NCI-H446 treated with DMSO at 0.1 percent for 48 hours (cell line): ENCODE measurements around the gene PDE4B.
"Not testable (repeated sequence)": the region's sequence is repeated elsewhere in the genome, so short reads cannot be mapped to it uniquely, and the experiment has no call there.

Source experiments
- DNase-seq: peaks from one replicate; lab custom pipeline; 2025; lab: John Stamatoyannopoulos, UW

Gene PDE4B

DNA sequence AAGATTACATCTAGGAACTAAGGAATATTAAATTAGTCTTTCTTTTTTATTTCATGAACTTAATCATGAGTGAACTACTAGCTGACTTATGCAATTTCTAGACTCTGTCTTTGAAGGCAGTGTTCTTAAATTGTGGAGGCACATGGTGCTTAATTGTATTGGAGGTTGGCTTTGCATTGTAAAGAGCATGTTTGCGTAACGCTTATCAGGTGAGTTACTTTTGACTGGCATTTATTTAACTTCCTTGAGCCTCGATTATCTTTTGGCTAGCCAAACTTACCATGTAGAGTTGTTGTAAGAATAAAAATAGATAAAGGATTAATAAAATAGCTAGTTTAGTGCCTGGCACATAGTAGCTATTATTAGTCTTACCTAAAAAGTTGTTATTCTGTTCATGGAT lies 262.4 kb downstream of the PDE4B start:
- DNase-seq: no peak

DNA sequence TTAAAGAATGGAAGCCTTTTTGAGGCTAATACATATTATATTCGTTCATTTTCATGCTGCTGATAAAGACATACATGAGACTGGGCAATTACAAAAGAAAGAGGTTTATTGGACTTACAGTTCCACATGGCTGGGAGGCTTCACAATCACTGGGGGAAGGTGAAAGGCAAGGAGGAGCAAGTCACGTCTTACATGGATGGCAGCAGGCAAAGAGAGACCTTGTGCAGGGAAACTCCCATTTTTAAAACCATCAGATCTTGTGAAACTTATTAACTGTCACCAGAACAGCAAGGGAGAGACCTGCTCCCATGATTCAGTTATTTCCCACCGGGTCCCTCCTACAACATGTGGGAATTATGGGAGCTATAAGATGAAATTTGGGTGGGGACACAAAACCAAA lies 264.8 kb downstream of the PDE4B start:
- DNase-seq: not testable (repeated sequence)

DNA sequence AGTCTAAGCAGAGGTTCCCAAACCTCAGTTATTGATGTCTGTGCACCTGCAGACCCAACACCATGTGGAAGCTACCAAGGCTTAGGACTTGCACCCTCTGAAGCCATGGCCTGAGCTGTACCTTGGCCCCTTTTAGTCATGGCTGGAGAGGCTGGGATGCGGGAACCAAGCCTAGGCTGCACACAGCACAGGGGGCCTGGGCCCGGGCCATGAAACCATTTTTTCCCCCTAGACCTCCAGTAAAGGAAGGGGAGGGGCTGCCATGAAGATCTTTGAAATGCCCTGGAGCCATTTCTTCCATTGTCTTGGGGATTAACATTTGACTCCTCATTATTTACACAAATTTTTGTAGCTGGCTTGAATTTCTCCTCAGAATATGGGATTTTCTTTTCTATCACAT lies 265.9 kb downstream of the PDE4B start:
- DNase-seq: no peak

DNA sequence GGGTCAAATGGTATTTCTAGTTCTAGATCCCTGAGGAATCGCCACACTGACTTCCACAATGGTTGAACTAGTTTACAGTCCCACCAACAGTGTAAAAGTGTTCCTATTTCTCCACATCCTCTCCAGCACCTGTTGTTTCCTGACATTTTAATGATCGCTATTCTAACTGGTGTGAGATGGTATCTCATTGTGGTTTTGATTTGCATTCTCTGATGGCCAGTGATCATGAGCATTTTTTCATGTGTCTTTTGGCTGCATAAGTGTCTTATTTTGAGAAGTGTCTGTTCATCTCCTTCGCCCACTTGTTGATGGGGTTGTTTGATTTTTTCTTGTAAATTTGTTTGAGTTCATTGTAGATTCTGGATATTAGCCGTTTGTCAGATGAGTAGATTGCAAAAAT lies 274.5 kb downstream of the PDE4B start:
- DNase-seq: not testable (repeated sequence)

DNA sequence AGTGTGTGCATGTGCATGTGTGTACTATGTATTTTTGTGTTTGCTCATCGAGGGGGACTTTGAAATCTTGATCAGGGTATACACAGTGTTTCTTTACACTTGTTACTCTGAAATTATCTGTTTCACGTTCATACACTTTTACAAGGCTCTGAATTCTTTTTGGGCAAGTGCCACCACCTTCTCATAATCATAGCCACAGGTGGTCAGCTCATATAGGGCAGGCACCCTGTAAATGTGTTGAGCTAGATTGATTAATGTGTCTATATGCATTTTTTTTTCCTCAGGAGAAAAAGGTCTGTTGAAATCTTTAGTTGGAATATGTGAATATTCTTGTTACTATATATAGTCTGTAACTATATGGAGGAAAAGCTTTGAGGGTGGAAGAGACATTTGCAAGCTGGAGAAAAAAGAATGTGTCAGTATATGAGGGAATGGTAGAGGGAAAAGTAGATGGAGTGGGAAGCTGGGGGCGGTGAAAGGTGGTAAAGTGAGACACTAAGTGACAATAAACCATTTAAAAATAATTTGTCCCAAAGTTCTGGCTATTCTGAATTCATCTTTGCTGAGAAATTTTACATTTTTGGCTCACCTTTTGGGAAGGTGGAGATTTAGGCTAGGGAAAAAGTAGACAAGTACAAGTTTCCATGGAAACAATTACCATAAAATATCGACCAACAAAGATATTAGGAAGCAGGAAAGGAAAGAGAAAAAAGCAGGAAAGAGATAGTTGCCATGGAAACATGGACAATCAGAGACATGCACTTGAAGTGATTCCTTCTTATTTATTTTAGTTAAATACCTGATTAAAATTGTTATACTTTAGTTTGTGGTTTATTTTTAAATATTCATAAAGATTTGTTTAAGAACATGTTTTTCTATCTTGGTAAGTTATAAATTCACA lies 277.5 kb downstream of the PDE4B start:
- DNase-seq: no peak

DNA sequence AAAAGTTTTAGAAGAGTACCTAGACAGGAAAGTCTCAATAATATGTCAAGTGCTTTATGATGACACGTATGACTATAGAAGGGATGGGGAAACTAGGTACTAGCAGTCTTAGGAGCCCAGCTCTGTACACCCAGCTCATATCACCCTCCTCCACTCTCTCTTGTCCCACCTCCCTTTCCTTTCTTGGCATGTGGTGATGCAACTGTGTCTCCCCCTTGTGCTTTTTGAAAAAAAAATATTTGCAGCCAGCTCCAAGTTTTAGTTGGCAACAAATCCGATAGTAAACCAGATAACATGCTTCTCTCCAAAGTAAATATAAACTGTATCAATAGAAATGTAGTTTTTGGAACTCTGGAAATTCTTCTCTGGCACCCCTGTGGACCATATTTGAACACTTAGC lies 280.7 kb downstream of the PDE4B start:
- DNase-seq: no peak

DNA sequence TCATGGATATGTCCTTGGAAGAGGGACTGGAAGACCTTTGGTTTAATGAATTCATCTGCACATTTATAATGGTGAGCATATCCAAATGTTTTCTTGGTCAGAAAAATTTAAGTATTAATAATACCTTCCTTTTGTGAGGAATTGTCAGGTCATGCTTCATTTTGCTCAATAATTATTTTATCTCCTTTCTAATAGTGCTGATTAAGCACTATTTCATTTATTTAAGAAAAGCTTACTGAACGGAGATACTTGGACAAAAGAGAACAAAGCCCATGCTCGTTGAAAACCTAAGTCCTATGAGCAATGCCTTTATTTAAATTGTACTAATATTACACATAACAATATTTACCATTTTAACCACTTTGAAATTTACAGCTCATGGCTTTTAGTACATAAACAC lies 281.5 kb downstream of the PDE4B start:
- no peak for DNase-seq

DNA sequence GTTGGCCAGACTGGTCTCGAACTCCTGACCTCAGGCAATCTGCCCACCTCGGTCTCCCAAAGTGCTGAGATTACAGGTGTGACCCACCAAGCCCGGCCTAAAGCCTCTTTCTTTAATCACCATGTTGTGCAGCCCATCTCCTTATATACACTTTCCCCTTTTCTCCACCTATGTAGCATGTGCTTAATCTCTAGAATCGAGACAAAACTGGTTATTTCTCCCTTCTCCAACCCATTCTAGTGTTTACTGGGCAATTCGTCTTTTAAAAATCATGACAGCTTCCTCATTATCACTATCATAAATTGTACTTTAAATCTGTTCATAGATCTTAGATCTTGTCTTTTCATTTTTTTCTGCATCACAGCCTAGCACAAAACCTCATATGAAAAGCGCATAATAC lies 285.7 kb downstream of the PDE4B start:
- no peak for DNase-seq

DNA sequence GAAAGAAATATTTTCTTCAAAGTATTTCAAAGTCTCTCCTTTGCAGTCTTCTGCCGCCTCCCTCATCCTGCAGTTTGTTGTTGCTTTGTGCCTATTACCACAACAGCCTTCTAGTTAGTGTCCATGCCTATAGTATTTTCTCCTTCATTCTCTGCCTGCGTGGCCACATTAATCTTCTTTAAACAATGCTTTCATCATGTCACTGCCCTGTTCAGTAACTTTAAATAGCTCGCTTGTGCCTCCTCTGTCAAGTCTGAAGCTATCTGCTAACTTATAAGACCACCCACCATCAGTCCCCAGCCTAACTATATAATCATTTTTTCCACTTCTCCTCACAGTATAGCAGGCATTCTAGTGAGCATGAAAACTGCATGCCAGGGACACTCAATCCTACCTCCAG lies 290.3 kb downstream of the PDE4B start:
- DNase-seq: no peak

DNA sequence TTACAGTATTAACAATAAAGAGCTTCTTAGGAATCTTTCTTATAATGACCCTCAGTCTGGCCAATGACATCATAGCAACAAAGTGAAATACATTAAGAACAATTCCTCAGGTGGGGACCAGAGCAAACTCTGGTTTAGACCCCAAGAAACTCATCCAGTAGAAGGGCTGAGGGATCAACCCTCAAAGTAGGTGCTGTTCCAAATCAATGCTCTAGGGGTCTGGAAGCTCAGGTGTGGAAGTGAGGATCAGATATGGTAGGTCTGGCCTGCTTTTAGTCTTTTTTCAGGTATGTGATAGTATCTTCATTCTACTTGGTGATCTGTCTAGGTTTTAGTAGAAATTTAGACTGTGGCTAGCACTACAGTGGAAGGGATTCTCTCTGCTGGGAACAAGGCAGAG lies 291.7 kb downstream of the PDE4B start:
- DNase-seq: no peak

DNA sequence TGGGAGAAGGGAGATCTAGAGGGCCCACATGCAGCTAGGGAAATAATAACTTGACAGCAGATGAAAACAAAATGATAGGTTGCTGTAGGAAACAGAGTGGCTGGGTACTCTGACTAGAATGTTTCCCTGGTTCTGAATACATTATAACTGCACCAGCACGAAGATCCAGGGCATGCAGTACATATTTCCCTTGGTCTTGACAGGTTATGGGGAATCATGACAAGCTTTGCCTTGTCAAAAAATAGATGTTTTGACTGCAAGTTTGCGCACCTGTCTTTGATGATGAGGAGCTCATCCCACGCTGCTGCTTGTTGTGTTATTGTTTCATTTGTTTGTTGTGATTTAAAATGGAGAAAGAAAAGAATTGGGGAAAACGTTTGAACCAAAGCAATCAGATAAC lies 292.9 kb downstream of the PDE4B start:
- DNase-seq: no peak

DNA sequence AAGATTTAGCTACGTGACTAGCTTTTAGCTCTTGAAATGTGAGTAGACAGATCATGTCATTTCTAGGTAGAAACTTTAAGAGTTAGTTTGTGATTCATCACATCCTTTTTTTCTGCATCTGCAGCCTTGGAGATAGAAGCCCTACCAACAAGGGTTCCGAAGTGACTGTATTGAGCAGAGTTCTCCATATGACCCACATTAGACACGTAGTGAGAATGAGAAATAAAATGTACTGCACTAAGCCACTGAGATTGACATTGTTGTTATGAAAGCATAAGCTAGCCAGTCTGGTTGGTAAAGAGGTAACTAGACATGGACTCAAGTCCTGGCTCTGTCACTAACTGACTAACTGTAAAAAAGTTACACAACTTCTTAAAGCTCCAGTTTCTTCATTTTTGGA lies 296.1 kb downstream of the PDE4B start:
- no peak for DNase-seq

DNA sequence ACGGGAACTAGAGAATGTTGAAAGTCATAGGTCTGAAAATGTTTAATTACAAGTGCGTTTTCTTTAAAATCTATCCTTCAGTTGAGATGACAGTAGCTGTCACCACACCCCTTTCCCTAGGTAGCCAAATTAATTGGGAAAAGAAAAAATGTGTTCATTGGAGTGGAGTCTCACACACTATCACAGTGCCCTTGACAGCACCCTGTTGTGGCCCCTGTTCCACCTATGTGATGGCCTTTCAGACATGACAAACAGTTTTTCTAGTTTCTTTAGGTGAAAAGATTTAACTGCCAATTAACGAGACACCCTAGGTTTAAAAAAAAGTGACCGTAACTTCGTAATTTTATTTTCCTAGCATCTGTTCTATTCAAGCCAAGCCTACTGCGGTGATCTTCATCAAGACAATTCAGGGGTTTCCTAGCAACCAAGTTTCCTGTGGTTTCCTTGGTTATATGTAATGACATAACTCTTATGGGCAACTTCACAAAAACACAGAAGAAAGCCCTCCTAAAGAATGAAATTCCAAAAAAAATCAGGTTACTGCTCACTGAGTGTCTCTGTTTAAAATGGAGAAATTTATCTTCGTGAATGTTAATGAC lies 298.3 kb downstream of the PDE4B start:
- no peak for DNase-seq

DNA sequence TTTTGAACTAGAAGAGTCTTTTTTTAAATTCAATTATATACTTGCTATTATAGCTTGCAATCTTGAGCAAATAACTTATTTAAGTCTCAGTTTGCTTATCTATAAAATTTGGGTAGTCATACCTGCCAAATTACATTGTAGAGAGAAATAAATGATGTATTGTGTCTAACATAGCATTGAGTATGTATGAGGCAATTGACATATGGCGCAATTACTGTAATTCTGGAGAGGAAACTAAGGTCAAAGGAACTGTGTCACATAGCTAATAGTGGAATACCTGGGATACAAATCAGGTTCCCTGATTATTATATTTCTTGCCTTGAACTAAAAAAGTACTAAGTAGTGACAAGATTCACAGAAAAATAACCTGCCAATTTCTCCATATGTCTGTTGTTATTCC lies 302.5 kb downstream of the PDE4B start:
- peak; percentile 38 for DNase-seq

DNA sequence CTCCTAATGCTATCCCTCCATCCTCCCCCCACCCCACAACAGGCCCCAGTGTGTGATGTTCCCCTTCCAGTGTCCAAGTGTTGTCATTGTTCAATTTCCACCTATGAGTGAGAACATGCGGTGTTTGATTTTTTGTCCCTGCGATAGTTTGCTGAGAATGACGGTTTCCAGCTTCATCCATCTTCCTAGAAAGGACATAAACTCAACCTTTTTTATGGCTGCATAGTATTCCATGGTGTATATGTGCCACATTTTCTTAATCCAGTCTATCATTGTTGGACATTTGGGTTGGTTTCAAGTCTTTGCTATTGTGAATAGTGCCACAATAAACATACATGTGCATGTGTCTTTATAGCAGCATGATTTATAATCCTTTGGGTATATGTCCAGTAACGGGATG lies 308.3 kb downstream of the PDE4B start:
- not testable (repeated sequence) for DNase-seq

DNA sequence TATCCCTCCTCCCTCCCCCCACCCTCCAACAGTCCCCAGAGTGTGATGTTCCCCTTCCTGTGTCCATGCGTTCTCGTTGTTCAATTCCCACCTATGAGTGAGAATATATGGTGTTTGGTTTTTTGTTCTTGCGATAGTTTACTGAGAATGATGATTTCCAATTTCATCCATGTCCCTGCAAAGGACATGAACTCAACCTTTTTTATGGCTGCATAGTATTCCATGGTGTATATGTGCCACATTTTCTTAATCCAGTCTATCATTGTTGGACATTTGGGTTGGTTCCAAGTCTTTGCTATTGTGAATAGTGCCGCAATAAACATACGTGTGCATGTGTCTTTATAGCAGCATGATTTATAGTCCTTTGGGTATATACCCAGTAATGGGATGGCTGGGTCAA lies 311.4 kb downstream of the PDE4B start:
- DNase-seq: not testable (repeated sequence)

DNA sequence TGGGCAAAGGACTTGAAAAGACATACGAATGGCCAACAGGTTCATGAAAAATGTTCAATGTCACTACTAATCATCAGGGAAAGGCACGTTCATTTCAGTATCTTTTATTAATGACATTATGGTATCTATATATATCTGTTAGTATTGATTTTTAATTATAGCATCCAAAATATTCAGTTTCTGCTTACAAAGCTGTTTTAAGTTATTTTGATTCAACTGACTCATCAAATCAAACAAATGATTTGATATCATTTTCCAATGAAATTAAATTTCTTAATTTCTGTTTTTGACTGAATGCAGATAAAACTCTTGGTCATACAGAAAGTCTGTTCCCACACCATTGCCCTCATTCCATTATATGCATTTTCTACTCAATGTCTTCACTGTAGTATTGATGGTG lies 315.9 kb downstream of the PDE4B start:
- DNase-seq: no peak

DNA sequence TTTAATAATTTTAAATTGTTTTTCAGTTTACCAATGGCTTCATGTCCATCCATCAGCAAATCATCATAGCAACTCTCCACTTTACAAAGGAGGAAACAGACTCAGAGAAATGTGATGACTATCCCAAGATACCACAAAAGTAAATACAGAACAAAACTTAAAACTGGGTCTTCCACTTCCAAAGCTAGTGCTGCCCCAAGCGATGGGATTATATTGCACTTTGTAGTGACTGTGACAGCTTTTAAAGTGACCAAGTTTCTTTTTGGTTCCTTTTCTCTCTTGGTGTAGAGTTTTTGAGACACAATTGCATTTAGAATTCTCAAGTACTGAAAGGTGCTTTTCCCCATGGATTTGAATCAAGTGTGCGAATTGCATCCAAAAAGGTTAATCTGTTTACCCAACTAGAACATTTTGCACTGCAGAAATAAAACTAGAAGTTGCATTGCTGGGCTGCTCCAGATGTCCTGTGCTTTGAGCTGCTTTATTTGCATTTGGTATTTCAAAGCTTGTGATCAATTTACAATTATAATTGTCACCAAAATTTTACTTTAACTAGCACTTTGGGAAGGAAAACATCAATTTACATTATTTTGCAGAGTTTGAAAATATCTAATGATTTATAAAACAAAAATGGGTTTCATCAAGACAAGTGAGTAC lies 320.2 kb downstream of the PDE4B start:
- DNase-seq: no peak

DNA sequence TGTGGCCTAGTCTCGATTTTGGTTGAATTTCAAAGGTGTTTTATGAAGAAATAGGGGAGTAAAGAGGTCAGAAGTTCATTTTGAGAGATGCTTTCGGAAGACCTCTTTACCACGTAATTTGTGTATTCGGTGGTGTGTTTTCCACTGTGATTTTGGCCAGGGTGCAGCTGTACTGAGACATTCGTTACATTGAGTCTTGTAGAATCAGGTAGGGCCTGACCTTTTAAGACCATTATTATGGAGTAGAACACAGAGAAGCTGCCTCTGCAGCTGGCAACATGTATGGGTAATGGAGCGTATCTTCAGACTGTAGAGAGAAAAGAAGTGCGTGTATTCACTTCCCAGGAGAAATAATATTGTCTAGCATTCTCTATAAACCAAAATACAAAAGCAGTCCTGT lies 326.5 kb downstream of the PDE4B start:
- no peak for DNase-seq

DNA sequence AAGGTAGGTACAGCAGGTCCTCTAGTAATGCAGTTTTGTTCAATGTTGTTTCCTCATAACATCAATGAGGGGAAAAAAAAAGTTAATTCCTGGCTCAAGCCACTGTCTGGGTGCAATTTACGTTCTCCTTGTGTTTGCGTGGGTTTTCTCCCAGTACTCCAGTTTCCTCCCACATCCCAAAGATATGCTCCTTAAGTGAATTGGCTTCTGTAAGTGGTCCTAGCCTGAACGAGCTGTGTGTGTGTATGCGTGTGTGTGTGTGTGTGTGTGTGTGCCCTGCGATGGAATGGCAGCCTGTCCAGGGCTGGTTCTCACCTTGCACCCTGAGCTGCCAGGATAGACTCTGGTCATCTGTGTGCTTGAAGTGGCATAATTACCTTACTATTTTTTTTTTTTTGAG lies 332.0 kb downstream of the PDE4B start:
- no peak for DNase-seq

DNA sequence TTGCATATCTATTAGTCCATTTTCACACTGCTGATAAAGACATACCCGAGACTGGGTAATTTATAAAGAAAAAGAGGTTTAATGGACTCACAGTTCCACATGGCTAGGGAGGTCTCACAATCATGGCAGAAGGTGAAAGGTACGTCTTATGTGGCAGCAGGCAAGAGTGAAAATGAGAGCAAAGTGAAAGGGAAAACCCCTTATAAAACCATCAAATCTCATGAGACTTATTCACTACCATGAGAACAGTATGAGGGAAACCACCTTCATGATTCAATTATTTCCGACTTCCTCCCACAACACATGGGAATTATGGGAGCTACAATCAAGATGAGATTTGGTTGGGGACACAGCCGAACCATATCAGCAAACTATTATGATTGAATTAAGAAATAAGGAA lies 335.9 kb downstream of the PDE4B start:
- not testable (repeated sequence) for DNase-seq

DNA sequence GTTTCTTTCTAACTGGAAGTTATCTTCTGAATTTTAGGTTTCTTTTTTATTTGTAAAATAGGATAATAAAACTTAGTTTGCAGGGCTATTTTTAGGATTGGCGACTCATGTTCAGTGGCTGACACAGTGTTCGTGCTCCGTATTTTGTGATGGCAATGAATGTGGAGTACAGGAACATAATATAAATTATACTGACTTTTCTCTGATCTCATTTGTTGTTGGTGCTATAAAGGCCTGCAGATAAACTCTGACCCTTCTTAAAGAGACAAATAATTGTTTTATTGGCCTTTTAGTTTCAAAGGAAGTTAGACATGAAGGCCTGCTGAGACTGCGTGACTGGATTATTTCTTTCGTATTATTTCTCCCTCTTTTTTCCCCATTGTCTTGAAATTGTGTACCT lies 339.6 kb downstream of the PDE4B start:
- no peak for DNase-seq

DNA sequence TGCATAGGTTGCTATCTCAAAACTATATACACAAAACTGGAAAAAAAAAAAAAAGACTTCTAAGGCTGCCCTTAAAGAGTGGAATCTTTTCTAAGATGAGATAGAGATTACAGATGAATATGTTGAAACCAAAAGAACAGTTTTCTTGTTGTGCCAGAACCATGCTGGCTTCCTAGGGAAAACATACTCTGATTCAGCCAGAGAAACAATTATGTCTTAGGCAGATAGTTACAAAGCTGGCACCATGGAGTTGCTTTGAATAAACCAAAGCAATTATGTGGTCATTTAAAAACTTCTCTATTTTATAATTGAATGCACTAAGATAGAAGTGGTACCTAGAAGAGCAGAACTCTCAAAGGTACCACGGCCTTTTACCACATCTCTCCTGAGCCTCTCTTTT lies 341.3 kb downstream of the PDE4B start:
- no peak for DNase-seq
